HG02973 (cell line): ENCODE data around the gene GSDMA.
"Not testable (repeated sequence)": the region's sequence is repeated elsewhere in the genome, so short reads cannot be mapped to it uniquely, and the experiment has no call there.

Experiments used
- ATAC-seq: cut with Tn5 transposase; IDR thresholded peaks from one replicate; pipeline ENCODE4 v1.9.1; 2021; ENCODE audit warnings: moderate library complexity; ENCODE audit not compliant: unreplicated experiment

Gene GSDMA

DNA sequence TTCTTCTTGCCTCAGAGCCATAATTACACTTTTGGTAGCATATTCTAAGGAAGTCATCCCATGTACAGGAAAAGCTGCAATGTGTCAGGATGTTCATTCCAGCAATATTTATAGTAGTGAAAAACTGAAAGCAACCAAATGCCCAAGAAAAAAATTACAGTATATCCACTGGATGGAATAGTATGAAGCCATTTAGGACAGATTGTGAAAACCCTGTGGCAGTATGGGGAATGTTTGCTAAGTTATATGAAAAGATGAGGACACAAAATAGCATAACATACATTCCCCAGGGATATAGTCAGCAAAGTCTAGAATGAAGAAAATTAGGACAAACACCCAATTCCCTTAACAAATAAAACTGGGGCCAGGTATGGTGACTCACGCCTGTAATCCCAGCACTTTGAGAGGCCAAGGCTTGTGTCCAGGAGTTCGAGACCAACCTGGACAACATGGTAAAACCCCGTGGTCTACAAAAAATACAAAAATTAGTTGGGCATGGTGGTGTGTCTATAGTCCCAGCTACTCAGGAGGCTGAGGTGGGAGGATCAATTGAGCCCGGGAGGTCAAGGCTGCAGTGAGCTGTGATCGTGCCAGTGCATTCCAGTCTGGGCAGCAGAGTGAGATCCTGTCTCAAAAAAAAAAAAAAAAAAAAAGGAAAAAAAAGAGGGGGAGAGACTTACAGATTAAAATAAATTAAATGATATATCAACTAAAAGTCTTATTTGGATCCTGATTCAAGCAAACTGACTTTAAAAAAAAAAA is 33.0 kb upstream of the GSDMA start:
- ATAC-seq = no peak

DNA sequence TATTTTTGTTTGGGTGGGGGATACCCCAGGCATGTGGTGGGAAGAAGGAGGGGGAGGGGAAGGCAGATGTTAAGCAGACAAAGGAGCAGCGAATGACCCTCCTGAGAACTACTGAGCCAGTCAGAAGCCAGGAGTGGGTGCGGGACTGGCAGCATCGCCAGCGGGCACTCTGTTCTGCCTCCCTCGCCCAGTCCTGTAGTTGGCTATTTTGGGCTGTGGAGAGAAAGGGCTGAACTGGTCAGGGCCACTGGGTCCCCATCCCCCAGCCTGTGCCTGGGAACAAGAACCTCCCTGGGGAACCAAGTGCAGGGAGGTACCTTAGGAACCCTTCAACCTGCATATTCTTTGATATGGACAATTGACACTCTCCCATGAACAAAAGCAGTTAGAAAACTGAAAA is 28.9 kb upstream of the GSDMA start:
- ATAC-seq = no peak

- ATAC-seq = no peak
These were observed 28.5 kb upstream of the GSDMA start for GRCh38 chr17:39934324-39934723.

DNA sequence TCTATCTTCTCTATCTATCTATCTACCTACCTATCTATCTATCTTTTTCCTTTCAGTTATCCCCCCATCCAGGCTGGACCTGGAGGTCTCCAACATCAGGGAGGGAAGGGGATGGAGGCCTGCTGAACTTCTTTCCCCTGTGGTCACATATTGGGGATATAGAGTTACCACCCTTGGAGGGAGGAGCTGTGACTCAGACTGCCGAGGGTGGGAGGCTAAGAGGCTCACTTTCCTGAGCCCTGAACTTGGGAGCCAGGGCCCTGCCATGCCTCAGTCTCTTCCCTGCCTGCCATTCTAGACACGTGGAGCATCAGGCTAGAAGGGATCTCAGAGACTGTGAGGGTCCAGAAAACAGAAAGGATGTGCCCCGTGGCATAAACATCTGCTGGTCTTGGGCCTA is 26.9 kb upstream of the GSDMA start:
- no peak for ATAC-seq

GRCh38 chr17:39937447-39937846 is 25.4 kb upstream of the GSDMA start:
- ATAC-seq = no peak

- no peak for ATAC-seq
These were observed 24.5 kb upstream of the GSDMA start for GRCh38 chr17:39938140-39938869.

DNA sequence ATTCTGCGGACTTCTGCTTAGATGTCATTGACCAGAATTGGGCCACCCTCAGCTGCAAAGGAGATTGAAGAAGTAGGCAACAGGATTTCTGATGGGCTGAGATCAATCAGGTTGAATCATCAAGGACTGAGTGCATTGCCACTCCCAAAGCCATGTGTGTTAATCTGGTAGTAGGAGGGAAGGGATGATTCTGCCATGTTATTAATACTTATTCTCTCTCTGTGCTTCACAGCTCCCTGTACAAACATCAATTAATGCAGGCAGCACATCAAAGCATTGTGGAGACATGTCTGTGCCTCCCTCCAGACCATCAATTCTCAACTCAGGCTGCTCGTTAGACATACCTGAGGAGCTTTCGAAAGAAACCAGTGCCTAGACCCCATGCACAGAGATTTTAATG is 23.7 kb upstream of the GSDMA start:
- no peak for ATAC-seq

- no peak for ATAC-seq
These were observed 23.0 kb upstream of the GSDMA start for GRCh38 chr17:39939588-39940419.

DNA sequence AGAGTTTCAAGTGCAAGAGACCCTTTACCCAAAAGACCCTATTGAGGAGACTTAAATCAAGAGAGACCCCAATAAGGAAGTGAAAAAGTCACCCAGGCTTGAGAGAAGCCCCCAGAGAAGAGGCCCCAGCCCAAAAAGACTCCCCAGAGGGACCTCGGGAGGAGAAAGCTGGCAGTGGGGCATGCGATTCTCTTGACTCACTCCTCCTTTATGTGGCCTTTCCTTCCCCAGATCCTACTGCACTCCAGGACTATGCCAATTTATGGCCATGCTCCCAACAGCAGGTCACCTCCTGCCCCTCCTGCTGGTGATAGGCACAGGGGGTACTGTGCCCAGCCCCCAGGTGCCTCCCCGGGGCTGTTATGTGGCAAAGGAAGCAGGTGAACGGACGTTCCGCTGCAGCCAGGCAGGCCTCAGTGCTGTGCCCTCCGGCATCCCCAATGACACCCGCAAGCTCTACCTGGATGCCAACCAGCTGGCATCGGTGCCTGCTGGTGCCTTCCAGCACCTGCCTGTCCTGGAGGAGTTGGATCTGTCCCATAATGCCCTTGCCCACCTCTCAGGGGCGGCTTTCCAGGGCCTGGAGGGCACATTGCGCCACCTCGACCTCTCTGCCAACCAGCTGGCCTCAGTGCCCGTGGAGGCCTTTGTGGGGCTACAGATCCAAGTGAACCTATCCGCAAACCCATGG is 19.0 kb upstream of the GSDMA start:
- no peak for ATAC-seq

- no peak for ATAC-seq
These were observed 18.5 kb upstream of the GSDMA start for GRCh38 chr17:39944393-39944711.

GRCh38 chr17:39946551-39947330 is 16.1 kb upstream of the GSDMA start:
- ATAC-seq = no peak

- ATAC-seq = not testable (repeated sequence)
These were observed 14.3 kb upstream of the GSDMA start for GRCh38 chr17:39948489-39948828.

- no peak for ATAC-seq
These were observed 13.8 kb upstream of the GSDMA start for GRCh38 chr17:39949028-39949427.

- no peak for ATAC-seq
These were observed 11.9 kb upstream of the GSDMA start for GRCh38 chr17:39950871-39951348.

DNA sequence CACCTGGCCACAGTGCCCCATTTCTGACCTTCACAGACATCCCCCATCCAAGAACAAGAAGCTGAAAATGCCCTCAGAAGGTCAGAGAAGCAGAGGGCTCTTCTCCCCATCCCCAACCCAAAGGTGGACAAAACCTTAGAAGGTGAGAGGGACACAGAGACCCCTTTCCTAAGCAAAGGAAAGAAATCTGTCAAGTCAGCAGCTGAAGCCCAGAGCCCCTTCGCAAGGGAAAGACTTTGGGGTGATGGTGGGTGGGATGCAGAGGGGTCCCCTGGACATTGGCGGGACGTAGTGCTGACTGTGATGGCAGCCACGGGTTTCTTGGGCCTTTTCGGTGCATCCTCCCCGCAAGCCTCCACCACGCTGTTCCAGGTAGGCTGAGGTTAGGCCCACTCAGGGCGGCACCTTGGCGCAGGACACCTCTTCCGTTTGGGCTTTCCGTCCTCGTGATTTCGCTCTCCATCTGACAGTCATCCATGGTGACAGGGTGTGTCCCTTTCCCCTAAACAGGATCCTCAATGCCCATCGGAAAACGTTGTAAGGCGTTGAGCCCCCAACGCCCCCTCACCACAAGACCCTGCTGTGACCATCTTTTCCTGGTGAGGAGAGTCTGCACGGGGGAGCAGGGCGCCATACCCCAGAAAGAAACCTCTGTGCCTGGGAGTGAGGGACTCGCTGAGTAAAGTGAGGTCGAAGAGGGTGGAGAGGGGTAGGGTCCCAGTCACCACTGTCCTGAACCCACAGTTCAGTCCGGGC is 10.7 kb upstream of the GSDMA start:
- ATAC-seq = peak; percentile 22

DNA sequence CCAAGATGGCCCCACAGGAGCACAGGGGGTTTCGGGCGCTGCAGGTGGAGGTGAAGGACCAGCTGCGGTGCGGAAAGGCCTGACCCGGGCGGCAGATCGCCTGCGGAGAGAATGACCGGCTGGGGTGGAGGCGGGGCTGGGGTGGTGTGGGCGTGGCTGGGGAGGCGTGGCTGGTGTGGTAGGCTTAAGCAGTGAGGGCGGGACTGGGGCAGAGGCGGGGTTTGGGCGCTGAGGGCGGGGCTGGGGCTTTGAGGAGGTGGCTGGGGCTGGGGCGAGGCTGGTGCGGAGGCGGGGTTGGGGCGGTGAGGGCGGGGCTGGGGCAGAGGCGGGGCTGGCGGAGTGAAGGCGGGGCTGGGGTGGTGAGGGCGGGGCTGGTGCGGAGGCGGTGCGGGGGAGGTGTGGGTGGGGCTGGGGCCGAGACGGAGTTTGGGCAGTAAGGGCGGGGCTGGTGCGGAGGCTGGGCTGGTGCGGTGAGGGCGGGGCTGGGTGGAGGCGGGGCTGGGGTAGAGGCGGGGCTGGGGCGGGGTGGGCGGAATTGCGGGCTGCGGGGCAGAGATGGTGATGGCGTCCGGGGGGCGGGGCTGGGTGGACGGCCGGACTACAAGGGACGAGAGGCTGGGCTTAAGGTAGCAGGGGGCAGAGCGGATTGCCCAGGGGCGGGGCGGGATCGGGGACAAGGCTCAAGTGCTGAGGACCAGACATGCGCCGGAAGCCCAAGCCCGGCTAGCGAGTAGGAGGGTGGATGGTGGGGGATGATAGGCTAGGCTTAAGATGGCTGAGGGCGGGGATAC is 9.9 kb upstream of the GSDMA start:
- peak; percentile 54 for ATAC-seq

DNA sequence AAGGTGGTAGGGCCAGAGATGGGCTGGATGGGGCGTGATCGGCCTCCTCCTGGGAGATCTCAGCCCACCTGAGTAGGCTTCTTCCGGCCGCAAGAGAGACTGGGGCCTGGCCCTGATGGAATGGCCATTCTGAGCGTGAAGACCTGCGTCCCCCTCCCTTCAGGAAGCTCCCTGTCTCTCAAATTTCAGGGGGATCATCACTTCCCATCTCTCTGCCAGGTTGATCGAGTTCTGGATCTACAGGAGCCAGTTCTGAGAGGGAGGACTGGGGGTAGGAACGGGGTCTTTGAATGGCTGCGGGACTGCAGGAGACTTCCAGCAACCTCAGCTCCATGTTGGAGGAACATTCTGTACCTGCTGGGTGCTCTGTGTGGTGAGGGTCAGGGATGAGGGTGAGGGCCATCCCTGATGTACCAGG is 9.3 kb upstream of the GSDMA start:
- ATAC-seq = no peak

- ATAC-seq = no peak
These were observed 7.9 kb upstream of the GSDMA start for GRCh38 chr17:39954876-39955275.

DNA sequence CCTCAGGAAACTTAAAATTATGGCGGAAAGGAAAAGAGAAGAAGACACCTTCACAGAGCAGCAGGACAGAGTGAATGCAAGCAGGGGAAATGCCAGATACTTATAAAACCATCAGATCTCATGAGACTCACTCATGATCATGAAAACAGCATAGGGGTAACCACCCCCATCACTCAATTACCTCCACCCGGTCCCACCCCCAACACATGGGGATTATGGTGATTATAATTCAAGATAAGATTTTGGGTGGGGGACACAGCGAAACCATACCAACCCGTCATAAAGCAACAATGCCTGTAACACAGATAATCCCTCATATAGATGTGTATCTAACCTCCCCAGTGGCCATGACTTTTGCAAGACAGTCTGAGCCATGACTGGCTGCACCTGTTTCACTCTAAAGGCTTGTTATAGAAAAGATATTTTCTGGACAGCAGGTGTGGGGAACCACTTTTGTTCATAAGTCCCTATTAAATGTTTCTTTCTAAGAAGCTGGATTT is 7.0 kb upstream of the GSDMA start:
- ATAC-seq = no peak
